Activated effector memory CD4-positive, alpha-beta T cell treated with anti-CD3 and anti-CD28 coated beads, Interleukin-2, amount 50 U/mL, for 16 hours (primary cell): ENCODE data around the gene ATP5ME.
A peak's percentile ranks its signal among the peaks of the same experiment; 100 is the strongest.

Experiments
- DNase-seq: peaks from one replicate; pipeline ENCODE4 v3.0.0-alpha.2; 2020

Gene ATP5ME

DNA sequence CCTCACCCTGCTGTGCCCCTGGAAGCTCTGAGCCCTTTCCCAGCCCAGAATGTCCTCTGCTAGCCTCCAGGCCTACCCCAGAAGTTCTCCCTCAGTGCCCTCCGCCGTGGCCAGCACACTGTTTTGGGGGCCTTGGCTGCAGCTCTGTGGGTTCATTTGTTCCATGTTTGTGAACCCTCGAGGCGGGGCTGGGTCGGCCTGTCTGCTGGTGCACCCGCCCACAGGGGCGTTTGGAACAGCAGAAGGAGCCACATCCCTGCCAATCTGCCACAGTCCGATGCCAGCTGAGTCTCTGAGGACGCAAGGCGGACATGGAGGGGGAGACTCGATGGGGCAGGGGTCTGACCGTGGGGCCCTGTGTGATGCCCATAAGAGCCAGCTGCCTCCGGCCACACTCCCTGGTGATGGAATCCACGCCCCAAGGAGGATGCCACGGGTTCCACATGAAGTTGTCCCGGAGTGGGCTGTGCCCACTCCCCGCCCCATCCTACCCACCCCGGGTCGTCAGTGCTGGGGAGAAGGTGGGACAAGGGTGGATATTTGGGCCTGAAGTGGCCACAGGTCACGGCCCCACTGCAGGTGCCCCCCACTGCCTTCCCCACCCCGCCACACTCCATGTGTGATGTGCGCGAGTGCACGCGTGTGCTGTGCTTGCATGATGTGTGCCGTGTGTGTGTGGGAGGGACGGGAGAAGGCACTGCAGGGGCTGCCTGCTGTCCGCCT lies 7.1 kb downstream of the ATP5ME start:
- DNase-seq: no peak

DNA sequence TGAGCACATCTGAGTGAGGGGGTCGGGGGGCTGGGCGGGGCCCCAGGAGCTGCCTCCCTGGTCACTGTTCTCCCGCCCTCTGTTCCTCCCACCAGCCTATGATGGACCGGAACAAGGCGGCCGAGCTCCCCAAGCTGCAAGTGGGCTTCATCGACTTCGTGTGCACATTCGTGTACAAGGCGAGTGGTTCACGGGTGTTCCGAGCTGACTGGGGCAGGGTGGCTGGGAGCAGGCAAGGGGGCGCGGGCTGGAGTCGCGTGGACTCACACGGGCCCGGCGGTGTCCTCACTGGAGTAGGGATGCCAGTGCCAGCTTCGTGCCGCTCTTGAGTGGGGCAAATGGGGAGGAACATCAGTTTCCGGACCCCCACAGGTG lies 7.7 kb downstream of the ATP5ME start:
- DNase-seq: no peak

DNA sequence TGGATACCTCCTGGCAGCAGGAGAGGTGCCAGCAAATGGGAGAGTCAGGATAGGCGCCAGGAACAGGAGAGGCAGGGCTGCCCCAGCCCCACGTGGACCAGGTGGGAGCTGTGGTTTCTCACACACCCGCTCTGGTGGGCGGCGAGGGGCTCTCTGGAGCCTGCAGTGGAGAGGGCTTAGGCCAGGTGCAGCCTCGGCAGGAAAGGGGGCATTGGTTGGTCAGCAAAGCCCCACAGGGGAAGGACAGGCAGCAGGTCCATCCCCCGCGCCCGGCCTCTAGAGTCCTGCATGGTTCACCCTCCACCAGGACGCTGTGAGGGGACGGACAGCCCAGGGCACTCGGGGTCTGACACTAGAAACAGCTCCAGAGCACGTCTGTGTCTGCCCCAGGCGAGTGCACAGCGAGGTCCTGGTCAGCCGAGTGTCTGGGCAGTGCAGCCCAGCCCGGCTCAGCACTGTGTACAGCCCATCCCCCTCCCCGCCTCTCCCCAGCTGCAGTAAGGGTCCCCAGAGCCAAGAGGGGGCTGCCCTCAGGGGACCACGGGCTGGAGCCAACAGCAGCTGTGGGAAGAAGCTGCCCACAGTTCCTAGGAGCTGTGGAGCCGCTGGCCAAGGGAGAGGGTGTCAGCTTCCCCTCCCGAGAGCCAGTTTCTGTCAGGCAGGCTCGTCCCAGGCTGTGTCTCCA lies 8.2 kb downstream of the ATP5ME start:
- no peak for DNase-seq

DNA sequence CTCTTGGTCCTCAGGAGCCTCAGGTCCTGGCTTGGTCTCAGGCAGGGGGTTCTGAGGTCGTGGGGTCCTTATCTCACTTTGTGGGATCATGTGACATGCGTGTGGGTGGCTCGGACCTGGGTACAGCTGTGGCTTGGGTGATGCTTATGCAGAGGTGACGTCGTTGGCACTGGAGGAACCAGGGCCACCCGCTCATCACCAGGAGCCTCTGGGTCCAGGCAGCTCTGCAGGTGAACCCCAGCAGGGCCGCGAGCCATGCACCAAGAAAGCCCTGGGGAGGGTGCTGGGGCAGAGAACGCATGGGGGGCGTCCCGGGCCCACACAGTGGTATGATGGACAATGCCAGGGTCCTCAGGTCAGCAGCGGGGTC lies 8.7 kb downstream of the ATP5ME start:
- no peak for DNase-seq

DNA sequence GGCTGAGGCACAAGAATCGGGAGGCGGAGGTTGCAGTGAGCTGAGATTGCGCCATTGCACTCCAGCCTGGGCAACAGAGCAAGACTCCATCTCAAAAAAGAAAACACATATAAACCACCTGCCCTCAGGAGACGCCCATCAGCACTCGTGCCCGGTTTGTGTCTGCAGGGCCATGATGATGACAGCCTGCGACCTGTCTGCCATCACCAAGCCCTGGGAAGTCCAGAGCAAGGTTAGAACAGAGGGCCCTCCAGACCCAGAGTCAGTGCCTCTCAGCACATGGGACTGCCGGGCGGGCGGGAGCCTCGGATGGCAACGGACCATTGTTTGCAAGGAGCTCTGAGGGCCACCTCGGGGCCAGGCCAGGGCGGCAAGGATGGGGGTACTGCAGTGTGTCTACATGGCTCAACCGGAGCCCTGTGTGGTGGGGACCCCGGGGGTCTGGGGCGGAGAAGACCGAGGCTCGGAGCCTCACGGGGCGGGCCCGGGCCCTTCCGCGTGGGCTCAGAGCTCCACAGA lies 9.3 kb downstream of the ATP5ME start:
- no peak for DNase-seq

DNA sequence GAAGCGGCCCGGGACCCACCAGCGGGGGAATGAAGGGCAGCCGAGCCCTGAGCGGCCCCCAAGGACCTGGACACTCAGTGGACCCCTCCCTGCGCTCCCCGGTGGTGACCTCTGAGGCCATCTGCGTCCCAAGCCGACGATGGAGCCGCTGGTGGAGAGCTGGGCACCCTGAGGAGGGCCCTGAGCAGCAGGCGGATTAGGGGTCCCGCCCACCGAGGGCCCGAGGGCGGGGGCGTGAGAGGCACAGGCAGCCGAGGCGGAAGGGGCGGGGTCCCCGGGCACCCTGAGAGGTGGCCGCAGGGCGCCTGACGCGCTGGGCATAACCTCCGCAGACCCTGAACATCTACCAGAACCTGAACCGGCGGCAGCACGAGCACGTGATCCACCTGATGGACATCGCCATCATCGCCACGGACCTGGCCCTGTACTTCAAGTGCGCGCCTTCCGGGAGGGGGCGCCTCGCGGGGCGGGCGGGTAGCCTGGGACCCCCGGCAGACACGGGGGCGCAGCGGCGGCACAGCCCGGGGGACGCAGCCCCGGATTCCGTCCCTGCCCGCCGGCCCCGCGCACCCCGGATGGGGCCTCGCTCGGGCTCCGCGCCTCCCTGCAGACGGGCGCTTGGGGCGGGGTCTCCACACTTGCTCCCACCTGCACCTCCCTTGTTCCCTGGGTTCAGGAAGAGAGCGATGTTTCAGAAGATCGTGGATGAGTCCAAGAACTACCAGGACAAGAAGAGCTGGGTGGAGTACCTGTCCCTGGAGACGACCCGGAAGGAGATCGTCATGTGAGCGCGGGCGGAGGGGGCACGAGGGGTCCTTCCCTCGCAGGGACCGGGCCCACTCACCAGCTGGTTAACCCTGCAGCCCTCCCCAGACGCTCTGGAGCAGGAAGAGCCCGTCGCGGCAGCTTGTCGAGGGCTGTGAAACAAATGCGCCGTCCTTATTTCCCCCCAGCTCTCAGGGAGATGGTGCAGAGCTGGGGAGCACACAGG lies 10.3 kb downstream of the ATP5ME start:
- DNase-seq: peak; percentile 90

DNA sequence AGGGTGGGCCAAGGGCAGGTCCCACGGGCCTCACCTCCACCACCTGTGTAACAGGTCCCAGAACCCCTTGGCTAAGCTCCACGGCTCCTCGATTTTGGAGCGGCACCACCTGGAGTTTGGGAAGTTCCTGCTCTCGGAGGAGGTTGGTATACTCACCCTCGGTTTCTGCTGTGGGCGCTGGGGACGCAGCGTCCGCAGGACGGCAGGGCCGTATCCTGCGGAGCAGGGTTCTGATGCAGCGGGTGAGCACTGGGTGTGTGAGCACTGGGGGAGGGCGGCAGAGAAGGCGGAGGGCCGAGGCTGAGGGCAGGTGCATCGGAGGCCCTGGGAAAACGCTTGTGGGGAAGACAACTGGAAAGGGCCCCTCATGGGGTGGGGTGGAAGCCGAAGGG lies 11.0 kb downstream of the ATP5ME start:
- DNase-seq: no peak

DNA sequence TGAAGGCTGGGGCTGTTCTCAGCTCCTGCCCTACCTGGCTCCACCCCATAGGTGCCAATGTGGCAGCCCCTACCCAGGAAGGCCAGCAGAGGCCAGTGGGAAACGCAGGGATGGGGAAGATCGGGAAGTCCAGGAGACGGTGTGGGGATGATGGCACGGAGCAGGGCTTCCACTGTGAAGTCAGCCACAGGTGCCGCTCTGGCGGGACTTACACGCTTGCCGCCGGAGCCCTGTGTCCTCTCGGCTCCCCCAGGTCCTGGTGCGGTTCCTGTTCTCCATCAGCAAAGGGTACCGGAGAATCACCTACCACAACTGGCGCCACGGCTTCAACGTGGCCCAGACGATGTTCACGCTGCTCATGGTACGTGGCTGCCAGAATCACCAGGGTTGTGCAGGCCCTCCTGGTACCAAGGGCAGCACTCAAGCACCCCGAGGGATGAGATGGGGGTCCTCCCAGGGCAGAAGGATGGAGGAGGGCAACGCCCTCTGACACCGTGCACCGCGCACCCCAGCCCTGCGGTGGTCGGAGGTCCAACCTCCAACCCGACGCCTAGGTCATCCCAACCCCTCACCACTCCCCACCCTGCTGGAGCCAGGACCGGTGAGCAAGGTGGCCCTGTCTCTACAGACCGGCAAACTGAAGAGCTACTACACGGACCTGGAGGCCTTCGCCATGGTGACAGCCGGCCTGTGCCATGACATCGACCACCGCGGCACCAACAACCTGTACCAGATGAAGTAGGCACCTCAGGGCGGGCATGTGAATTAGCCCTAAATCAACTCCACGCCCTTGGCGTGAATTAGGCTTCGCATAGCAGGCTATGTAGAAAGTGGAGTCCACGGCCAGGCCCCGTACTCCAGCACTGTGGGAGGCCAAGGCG lies 12.0 kb downstream of the ATP5ME start:
- peak; percentile 51 for DNase-seq

DNA sequence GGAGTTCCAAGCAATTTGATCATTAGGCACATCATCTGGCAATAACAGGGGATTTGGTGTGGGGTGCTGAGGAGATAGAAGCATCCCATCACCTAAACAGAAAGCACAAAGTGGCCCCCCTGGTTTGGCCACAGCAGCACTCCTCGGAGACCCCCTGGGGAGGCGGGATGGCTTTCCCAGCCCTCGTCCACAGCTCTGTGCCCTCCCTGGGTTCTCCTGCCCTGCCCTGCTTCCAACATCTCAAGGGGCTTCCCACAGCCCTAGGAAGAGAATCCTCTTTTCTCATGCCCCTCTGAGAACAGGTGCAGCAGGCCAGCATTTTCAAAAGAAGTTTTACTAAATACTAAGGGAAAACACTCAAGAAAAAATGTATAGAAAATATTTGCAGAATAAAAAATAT lies 12.8 kb downstream of the ATP5ME start:
- DNase-seq: no peak

DNA sequence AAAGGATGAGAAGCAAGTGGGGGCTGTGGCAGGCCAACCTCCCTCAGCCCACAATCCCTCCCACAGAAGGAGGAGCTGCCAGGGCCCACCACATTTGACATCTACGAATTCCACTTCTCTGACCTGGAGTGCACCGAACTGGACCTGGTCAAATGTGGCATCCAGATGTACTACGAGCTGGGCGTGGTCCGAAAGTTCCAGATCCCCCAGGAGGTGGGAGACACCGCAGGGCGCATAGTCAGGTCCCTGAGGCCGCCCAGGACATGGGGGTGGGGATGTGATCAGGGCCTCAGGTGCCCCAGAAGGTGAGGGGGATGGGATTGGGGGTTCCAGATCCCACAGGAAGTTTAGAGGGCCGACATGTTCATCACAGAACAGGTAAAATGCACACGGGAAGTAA lies 13.7 kb downstream of the ATP5ME start:
- no peak for DNase-seq

DNA sequence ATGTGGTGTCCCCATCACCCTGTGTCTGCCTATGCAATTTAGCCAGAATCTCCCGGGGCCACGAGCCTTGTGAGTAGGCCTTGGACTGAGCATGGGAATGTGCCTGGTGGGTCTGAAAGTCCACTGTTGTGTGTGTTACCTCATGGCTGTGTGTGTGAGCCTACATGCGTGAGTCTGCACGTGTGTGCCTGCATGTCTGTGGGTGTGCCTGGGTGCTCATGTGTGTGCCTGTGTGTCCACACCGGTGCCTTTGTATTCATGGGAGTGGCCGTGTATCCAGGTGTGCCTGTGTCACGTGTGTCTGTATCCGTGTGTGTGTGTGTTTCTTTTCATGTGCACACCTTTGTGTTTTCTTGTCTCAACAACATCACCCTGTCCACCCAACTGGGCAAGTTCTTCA lies 14.2 kb downstream of the ATP5ME start:
- no peak for DNase-seq

DNA sequence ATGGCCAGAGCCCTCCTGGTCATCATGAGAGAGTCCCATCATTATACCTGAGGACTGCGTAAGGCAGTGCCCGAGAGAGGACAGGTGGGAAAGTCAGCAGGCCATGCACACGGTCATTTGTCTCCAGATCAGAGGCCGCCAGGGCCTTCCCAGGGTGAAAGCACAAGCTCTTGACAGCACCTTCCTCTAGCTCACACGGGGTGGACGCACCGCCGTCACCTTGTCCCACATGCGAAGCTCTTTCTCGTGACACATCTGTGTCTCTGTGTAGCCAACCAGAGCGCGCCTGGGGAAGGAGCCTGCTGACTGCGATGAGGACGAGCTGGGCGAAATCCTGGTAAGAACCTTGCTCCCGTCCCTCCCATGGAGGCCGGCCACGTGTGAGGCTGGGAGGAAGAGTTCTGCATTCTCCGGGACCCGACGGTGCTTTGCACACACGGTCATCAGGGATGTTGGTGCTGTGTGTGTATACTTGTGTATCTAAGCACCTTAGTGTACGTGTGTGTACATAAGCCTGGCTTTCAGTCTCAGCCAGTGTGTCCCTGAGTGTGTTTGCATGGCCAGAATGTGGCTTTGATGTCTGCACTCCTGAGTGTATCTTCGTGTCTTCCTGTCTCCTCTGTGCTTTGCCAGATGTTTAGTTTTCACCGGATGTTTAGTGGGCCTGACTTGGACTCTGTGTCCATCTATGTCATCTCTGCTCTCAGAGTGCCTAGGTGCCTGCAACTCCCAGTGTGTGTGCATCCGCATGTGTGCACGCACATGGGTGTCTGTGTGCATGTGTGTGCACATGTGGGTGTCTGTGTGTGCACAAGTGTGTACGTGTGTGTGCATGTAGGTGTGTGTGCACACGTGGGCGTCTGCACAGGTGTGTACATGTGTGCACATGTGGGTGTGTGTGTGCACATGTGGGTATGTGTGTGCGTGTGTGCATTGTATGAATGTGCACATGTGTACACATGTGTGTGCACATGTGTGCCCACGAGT lies 15.1 kb downstream of the ATP5ME start:
- DNase-seq: no peak

DNA sequence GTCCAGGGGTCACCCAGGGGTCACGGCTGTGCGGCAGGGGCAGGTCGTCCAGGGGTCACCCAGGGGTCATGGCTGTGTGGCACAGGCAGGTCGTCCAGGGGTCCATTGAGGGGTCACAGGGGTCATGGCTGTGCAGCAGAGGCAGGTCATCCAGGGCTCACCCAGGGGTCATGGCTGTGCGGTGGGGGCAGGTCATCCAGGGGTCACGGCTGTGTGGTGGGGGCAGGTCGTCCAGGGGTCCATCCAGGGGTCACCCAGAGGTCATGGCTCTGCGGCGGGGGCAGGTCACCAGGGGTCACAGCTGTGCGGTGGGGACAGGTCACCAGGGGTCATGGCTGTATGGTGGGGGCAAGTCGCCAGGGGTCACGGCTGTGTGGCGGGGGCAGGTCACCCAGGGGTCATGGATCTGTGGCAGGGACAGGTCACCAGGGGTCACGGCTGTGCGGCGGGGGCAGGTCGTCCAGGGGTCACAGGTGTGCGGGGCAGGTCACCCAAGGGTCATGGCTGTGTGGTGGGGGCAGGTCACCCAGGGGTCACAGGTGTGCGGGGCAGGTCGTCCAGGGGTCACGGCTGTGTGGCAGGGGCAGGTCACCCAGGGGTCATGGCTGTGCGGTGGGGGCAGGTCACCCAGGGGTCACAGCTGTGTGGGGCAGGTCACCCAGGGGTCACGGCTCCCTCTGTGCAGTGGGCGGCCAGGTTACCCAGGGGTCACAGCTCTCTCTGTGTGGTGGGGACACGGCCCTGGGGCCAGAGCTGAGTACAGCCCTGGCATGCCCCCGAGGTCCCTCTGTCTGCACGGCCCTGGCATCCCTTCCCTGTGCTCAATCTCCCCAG lies 16.0 kb downstream of the ATP5ME start:
- DNase-seq: no peak

DNA sequence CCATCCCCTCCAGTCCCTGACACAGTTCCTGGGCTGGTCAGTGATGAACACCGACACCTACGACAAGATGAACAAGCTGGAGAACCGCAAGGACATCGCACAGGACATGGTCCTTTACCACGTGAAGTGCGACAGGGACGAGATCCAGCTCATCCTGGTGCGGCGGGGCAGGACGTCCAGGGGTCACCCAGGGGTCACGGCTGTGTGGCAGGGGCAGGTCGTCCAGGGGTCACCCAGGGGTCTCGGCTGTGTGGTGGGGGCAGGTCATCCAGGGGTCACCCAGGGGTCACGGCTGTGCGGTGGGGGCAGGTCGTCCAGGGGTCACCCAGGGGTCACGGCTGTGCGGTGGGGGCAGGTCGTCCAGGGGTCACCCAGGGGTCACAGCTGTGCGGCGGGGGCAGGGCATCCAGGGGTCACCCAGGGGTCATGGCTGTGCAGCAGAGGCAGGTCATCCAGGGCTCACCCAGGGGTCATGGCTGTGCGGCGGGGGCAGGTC lies 16.7 kb downstream of the ATP5ME start:
- DNase-seq: no peak

DNA sequence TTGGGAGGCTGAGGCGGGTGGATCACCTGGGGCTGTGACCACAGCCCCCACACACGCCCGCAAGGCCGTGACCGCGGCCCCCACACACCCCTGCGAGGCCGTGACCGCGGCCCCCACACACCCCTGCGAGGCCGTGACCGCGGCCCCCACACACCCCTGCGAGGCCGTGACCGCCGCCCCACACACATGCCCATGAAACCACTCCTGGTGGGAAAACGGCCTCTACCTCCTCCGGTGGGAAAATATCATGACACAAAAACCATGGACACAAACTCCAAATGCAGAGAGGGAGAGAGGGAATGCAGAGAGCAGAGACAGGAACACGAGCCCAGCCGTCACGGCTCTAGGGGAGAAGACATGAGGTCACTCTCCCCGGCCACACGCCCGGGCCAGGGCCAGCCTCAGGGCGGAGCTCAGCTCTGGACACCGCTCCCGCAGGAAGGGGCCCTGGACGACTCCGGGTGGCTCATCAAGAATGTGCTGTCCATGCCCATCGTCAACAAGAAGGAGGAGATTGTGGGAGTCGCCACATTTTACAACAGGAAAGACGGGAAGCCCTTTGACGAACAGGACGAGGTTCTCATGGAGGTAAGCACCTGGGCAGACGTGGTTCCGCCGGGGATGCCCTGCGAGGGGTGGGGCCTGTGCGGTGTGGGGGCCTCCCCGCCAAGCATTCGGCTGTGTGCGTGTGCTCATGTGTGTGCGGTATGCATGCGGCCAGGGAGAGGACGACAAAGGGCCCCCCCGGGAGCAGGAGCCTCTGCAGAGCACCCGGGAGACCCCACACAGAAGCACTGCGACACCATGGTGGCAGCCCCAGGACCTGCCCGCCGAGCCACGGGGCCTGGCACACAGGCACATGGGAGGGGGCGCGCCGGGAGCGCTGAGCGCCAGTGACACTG lies 17.4 kb downstream of the ATP5ME start:
- no peak for DNase-seq

DNA sequence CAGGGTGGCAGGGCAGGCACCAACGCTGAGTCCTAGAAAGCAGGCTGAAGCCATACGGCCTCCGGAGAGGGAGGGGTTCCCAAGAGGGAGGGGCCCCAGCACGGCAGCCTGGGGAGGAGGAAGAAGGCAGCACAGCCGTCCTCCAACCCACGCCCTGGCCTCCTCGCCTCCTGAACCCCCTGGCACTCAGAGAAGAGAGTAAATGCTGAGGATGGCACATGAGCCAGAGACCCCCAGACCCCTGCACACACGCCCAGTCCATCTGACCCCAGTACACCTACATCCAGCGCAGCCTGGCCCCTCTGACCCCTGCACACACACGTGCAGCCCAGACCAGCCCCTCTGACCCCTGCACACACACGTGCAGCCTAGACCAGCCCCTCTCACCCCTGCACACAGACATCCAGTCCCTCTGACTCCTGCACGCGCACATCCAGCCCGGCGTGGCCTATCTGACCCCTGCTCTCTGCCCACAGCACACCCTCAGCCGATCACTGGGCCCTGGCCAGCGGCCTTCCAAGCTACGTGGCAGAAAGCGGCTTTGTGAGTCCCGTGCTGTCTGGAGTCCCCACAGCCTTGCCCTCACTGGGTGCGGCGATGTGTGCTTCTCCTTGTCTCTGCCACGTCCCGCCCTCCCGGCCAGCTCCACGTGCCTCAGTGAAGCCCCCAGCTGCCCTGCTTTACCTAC lies 18.5 kb downstream of the ATP5ME start:
- DNase-seq: no peak

DNA sequence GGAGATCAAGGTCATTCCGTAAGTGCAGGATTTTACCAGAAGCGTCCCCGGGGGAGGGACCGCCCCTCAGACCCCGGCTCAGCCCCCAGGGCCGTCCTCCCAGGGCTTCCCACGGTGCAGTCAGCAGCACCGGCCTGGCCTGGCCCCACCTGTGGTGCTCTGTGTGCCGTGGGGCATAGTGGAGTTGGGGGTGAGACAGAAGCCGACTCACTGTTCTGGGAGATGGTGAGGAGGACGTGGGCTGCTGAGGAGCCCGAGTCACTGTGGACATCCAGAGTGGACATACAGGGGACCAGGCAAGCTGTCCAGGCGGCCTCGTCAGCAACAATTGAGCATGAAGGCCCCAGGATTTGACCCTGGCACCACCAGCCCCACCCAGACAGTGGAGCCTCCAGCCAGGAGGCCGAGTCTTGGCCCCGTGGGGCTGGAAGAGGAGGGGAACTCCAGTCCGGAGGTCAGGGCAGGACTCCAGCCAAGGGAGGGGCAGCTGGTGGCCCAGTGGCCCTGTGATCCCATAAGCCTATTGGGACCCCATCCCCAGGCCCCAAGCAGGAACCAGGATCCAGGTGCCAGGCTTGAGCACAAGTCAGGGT lies 19.1 kb downstream of the ATP5ME start:
- no peak for DNase-seq

DNA sequence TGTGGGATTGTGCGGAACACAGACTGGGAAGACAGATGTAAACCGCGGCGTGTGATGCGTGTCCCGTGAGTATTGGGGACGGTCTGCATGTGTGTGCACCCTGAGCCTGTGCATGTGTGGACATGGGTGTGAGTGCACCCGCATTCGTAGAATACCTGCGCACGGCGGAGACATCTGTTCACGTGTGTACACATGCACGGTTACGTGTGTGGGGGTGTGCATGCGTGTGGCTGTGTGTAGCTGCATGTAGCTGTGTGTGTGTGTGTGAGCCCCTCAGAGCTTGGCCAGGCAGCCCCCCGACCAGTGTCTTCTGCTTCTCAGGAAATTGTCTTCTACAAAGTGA lies 19.6 kb downstream of the ATP5ME start:
- no peak for DNase-seq
